ENCODE results near the gene MLLT1. TPM values are rescaled to one million over a fixed set of nuclear protein-coding genes. Genes with fewer than 3 reads are reported as not detected.

The MLLT1 gene
- total and polyA plus RNA-seq, 10 donors: 10.1 to 57.2 (median 25.1) TPM

GRCh38 chr19:6267552-6268381, 12.0 kb downstream of the MLLT1 start:
- no peak overlapping the region for H3K27ac ChIP-seq
- no peak for DNase-seq
- no peaks in the 10 kb centered on the region for H3K27me3 ChIP-seq (replicated peaks in 1 of 7)
- H3K4me1 ChIP-seq: peaks cover 3 to 49% (median 24%) of the 10 kb centered on the region in 6 donors
- intact Hi-C loops (cut with DNase I; ENCODE audit: low total_unique reads): no loop called here
- no peaks in the 10 kb centered on the region for H3K9me3 ChIP-seq
- TF ChIP-seq POLR2A (IDR thresholded peaks at IDR 0.05): no peak
- TF ChIP-seq POLR2AphosphoS5 (IDR thresholded peaks at IDR 0.05): no peak
- no peak for TF ChIP-seq CTCF (IDR thresholded peaks at IDR 0.05 in 8 of 11, conservative IDR thresholded peaks at IDR 0.05 in 3 of 11)
- no peak overlapping the region for H3K4me3 ChIP-seq
- peaks cover 0 to 80% (median 34%) of the 10 kb centered on the region in 6 donors for H3K36me3 ChIP-seq
- WGBS, 5 donors: 84 to 93% (median 87%) methylated on average over 17 of the region's 17 CpGs

GRCh38 chr19:6264803-6265202, 15.0 kb downstream of the MLLT1 start:
- Histone ChIP-seq H3K27ac (no peak overlapping the region), H3K4me3 (no peak overlapping the region), H3K27me3 (replicated peaks in 1 of 7) (no peaks in the 10 kb centered on the region), H3K4me1 (peaks cover 0 to 47% (median 18%) of the 10 kb centered on the region in 6 donors), H3K9me3 (no peaks in the 10 kb centered on the region), H3K36me3 (peaks cover 0 to 98% (median 46%) of the 10 kb centered on the region in 6 donors)
- intact Hi-C loops (cut with DNase I; ENCODE audit: low total_unique reads): no loop called here
- 88 to 96% (median 94%) methylated on average over 4 of the region's 4 CpGs for WGBS, 5 donors
- TF ChIP-seq POLR2A (IDR thresholded peaks at IDR 0.05) (no peak), CTCF (IDR thresholded peaks at IDR 0.05 in 8 of 11, conservative IDR thresholded peaks at IDR 0.05 in 3 of 11) (no peak), POLR2AphosphoS5 (IDR thresholded peaks at IDR 0.05) (no peak)
- no peak for DNase-seq

GRCh38 chr19:6263735-6264444, 15.9 kb downstream of the MLLT1 start:
- H3K36me3 ChIP-seq: peaks cover 0 to 98% (median 45%) of the 10 kb centered on the region in 6 donors
- 80 to 90% (median 85%) methylated on average over 18 of the region's 18 CpGs for WGBS, 5 donors
- DNase-seq: no peak
- intact Hi-C loops (cut with DNase I; ENCODE audit: low total_unique reads): no loop called here
- H3K27ac ChIP-seq: no peak overlapping the region
- H3K4me1 ChIP-seq: peaks cover 0 to 41% (median 15%) of the 10 kb centered on the region in 6 donors
- H3K4me3 ChIP-seq: no peak overlapping the region
- H3K27me3 ChIP-seq (replicated peaks in 1 of 7): no peaks in the 10 kb centered on the region
- no peak for TF ChIP-seq CTCF (IDR thresholded peaks at IDR 0.05 in 8 of 11, conservative IDR thresholded peaks at IDR 0.05 in 3 of 11)
- TF ChIP-seq POLR2AphosphoS5 (IDR thresholded peaks at IDR 0.05): no peak
- no peak for TF ChIP-seq POLR2A (IDR thresholded peaks at IDR 0.05)
- no peaks in the 10 kb centered on the region for H3K9me3 ChIP-seq

GRCh38 chr19:6263306-6263705, 16.5 kb downstream of the MLLT1 start:
- no peaks in the 10 kb centered on the region for H3K9me3 ChIP-seq
- DNase-seq: no peak
- H3K4me3 ChIP-seq: no peak overlapping the region
- intact Hi-C loops (cut with DNase I; ENCODE audit: low total_unique reads): no loop called here
- no peaks in the 10 kb centered on the region for H3K27me3 ChIP-seq (replicated peaks in 1 of 7)
- no peak overlapping the region for H3K27ac ChIP-seq
- peaks cover 0 to 98% (median 46%) of the 10 kb centered on the region in 6 donors for H3K36me3 ChIP-seq
- WGBS, 5 donors: 80 to 89% (median 83%) methylated on average over 11 to 12 of the region's 12 CpGs
- TF ChIP-seq POLR2A (IDR thresholded peaks at IDR 0.05) (no peak), POLR2AphosphoS5 (IDR thresholded peaks at IDR 0.05) (no peak), CTCF (IDR thresholded peaks at IDR 0.05 in 8 of 11, conservative IDR thresholded peaks at IDR 0.05 in 3 of 11) (no peak)
- H3K4me1 ChIP-seq: peaks cover 0 to 41% (median 16%) of the 10 kb centered on the region in 6 donors
